ENCODE results near the gene CAMK1D.

Gene CAMK1D

GRCh38 chr10:12720217-12720981, 371.1 kb downstream of the CAMK1D start:
- H3K27ac ChIP-seq (ENCODE audit: low read length), result no peak overlapping the region
- TF ChIP-seq CTCF (IDR thresholded peaks at IDR 0.05; ENCODE audit: low read length) (no peak), EZH2 (optimal IDR thresholded peaks at IDR 0.05; ENCODE audit: low read depth, low read length) (no peak)
- no peak overlapping the region for H2AFZ ChIP-seq (ENCODE audit: low read length)
- no peak for DNase-seq
- H3F3A ChIP-seq (ENCODE audit: insufficient read depth, low read length), result no peaks in the 10 kb centered on the region
- no peak overlapping the region for H3K4me2 ChIP-seq (ENCODE audit: low read depth, low read length)
- no peaks in the 10 kb centered on the region for H3K36me3 ChIP-seq (replicated peaks; ENCODE audit: insufficient read depth, low read length)
- H3K4me3 ChIP-seq (ENCODE audit: low read length), result no peak overlapping the region
- no peaks in the 10 kb centered on the region for H3K4me1 ChIP-seq (ENCODE audit: low read length)
- no peaks in the 10 kb centered on the region for H3K27me3 ChIP-seq (replicated peaks; ENCODE audit: insufficient read depth, low read length)
- H3K79me2 ChIP-seq (ENCODE audit: low read length), result no peaks in the 10 kb centered on the region
- no peaks in the 10 kb centered on the region for H3K9me3 ChIP-seq (replicated peaks; ENCODE audit: insufficient read depth, low read length)
- H4K20me1 ChIP-seq (ENCODE audit: insufficient read depth, low read length), result no peaks in the 10 kb centered on the region
- H3K9me2 ChIP-seq (replicated peaks; ENCODE audit: insufficient read depth, low read length), result no peaks in the 10 kb centered on the region
- no peak overlapping the region for H3K9ac ChIP-seq (ENCODE audit: low read length)

GRCh38 chr10:12721334-12721733, 372.0 kb downstream of the CAMK1D start:
- Histone ChIP-seq H3K9me2 (replicated peaks; ENCODE audit: insufficient read depth, low read length) (no peaks in the 10 kb centered on the region), H3K4me1 (ENCODE audit: low read length) (no peaks in the 10 kb centered on the region), H3F3A (ENCODE audit: insufficient read depth, low read length) (no peaks in the 10 kb centered on the region), H3K79me2 (ENCODE audit: low read length) (no peaks in the 10 kb centered on the region), H3K4me3 (ENCODE audit: low read length) (no peak overlapping the region), H3K9ac (ENCODE audit: low read length) (no peak overlapping the region), H3K36me3 (replicated peaks; ENCODE audit: insufficient read depth, low read length) (no peaks in the 10 kb centered on the region), H2AFZ (ENCODE audit: low read length) (no peak overlapping the region), H3K27ac (ENCODE audit: low read length) (no peak overlapping the region), H3K27me3 (replicated peaks; ENCODE audit: insufficient read depth, low read length) (no peaks in the 10 kb centered on the region), H4K20me1 (ENCODE audit: insufficient read depth, low read length) (no peaks in the 10 kb centered on the region), H3K9me3 (replicated peaks; ENCODE audit: insufficient read depth, low read length) (no peaks in the 10 kb centered on the region), H3K4me2 (ENCODE audit: low read depth, low read length) (no peak overlapping the region)
- no peak for DNase-seq
- no peak for TF ChIP-seq EZH2phosphoT487 (IDR thresholded peaks at IDR 0.05; ENCODE audit: low read length)
- no peak for TF ChIP-seq EZH2 (optimal IDR thresholded peaks at IDR 0.05; ENCODE audit: low read depth, low read length)
- TF ChIP-seq CTCF (IDR thresholded peaks at IDR 0.05; ENCODE audit: low read length), result no peak

- no peaks in the 10 kb centered on the region for H3K9me3 ChIP-seq (replicated peaks; ENCODE audit: insufficient read depth, low read length)
- no peak for DNase-seq
- H3K27ac ChIP-seq (ENCODE audit: low read length), result no peak overlapping the region
- no peak overlapping the region for H2AFZ ChIP-seq (ENCODE audit: low read length)
- no peaks in the 10 kb centered on the region for H3K4me1 ChIP-seq (ENCODE audit: low read length)
- H3K27me3 ChIP-seq (replicated peaks; ENCODE audit: insufficient read depth, low read length), result no peaks in the 10 kb centered on the region
- no peaks in the 10 kb centered on the region for H3F3A ChIP-seq (ENCODE audit: insufficient read depth, low read length)
- H3K9ac ChIP-seq (ENCODE audit: low read length), result no peak overlapping the region
- no peaks in the 10 kb centered on the region for H3K79me2 ChIP-seq (ENCODE audit: low read length)
- H3K9me2 ChIP-seq (replicated peaks; ENCODE audit: insufficient read depth, low read length), result no peaks in the 10 kb centered on the region
- H3K4me2 ChIP-seq (ENCODE audit: low read depth, low read length), result no peak overlapping the region
- no peaks in the 10 kb centered on the region for H3K36me3 ChIP-seq (replicated peaks; ENCODE audit: insufficient read depth, low read length)
- TF ChIP-seq EZH2 (optimal IDR thresholded peaks at IDR 0.05; ENCODE audit: low read depth, low read length) (no peak), CTCF (IDR thresholded peaks at IDR 0.05; ENCODE audit: low read length) (no peak), EZH2phosphoT487 (IDR thresholded peaks at IDR 0.05; ENCODE audit: low read length) (no peak)
- no peak overlapping the region for H3K4me3 ChIP-seq (ENCODE audit: low read length)
- H4K20me1 ChIP-seq (ENCODE audit: insufficient read depth, low read length), result no peaks in the 10 kb centered on the region
Observed at GRCh38 chr10:12723220-12723619, 373.9 kb downstream of the CAMK1D start.
